ENCODE results near the gene ITGB4. TPM values are rescaled to one million over a fixed set of nuclear protein-coding genes. Genes with fewer than 3 reads are reported as not detected.
A peak's percentile ranks its signal among the peaks of the same experiment; 100 is the strongest.

The ITGB4 gene
- total and polyA plus RNA-seq, 9 of the 15 experiments (the other 6 are each of a cell fraction or from before 2014, with no cell fraction given) = 0.05 to 2.8 (median 0.76) TPM; not detected in 3

- no peak for TF ChIP-seq ELK1 (CRISPR knock-in tag; IDR thresholded peaks at IDR 0.05)
- peak; percentile 70 for TF ChIP-seq PKNOX1 (IDR thresholded peaks at IDR 0.05)
- peak; percentile 11 for TF ChIP-seq MEIS2 (IDR thresholded peaks at IDR 0.05; ENCODE audit: partially characterized antibody)
- peak; percentile 41; the same call in 1 of the 2 replicates for TF ChIP-seq DEAF1 (CRISPR knock-in tag; IDR thresholded peaks at IDR 0.05)
- TF ChIP-seq ZNF592 (IDR thresholded peaks at IDR 0.05) = peak; percentile 70
- no peak for TF ChIP-seq SP2 (IDR thresholded peaks at IDR 0.05; ENCODE audit: extremely low read depth, low read depth, low read length, poor library complexity, severe bottlenecking)
- peak in 1 of 2 experiments; percentile 25; a peak in 1 of 4 replicates for TF ChIP-seq TEAD1 (CRISPR knock-in tag; IDR thresholded peaks at IDR 0.05)
- TF ChIP-seq MNT (conservative IDR thresholded peaks at IDR 0.05) = 0 out of 4 replicates have a peak, but pooled peaks of 1 of the 2 experiments have one; percentile 18
- no peak for TF ChIP-seq CAMTA2 (CRISPR knock-in tag; conservative IDR thresholded peaks at IDR 0.05)
- no peak for TF ChIP-seq HSF4 (CRISPR knock-in tag; IDR thresholded peaks at IDR 0.05; ENCODE audit: borderline replicate concordance)
- peak; percentile 76 for TF ChIP-seq DPF2 (IDR thresholded peaks at IDR 0.05)
- TF ChIP-seq ZNF780A (CRISPR knock-in tag; IDR thresholded peaks at IDR 0.05) = no peak
- TF ChIP-seq ETV1 (tag; conservative IDR thresholded peaks at IDR 0.05; ENCODE audit: low read depth) = peak; percentile 17
- no peak for TF ChIP-seq TRIM25 (IDR thresholded peaks at IDR 0.05; ENCODE audit: borderline replicate concordance)
These were observed 62.0 kb downstream of the ITGB4 start (continued) for GRCh38 chr17:75783069-75783783.

All from K562 (cell line).